WERI-Rb-1 (cell line): Measurements from ENCODE around the gene SNX10.

Experiments
- DNase-seq: peaks from one replicate; pipeline ENCODE4 v3.0.0-alpha.2; 2020
- H3K27ac ChIP-seq: fragments of 250-450 bp; sonication (Bioruptor Pico); 2 replicates; pipeline ENCODE4 v1.5.1; 2020; ENCODE audit warnings: mild to moderate bottlenecking, moderate library complexity
- H3K27me3 ChIP-seq: fragments of 250-450 bp; sonication (Bioruptor Pico); 2 replicates; pipeline ENCODE4 v1.5.1; 2021; ENCODE audit warnings: mild to moderate bottlenecking, low read depth, moderate library complexity; ENCODE audit not compliant: insufficient read depth, severe bottlenecking
- H3K36me3 ChIP-seq: fragments of 250-450 bp; sonication (Bioruptor Pico); 2 replicates; pipeline ENCODE4 v1.5.1; 2020; ENCODE audit warnings: mild to moderate bottlenecking, moderate library complexity
- H3K4me3 ChIP-seq: 2 replicates; pipeline ENCODE4 v1.5.1; 2011; ENCODE audit warnings: low read depth, mild to moderate bottlenecking, control low read depth, low read length
- H3K9me3 ChIP-seq: fragments of 250-450 bp; sonication (Bioruptor Pico); 2 replicates; pipeline ENCODE4 v1.5.1; 2021; ENCODE audit warnings: mild to moderate bottlenecking, moderate library complexity; ENCODE audit not compliant: severe bottlenecking
- TF ChIP-seq, protein P1 (sequence below): IDR thresholded peaks from 2 replicates; pipeline ENCODE4 v1.5.1; 2011; ENCODE audit warnings: low read depth, mild to moderate bottlenecking, control low read depth, inconsistent platforms, low read length

Gene SNX10

GRCh38 chr7:26385240-26385639, 93.6 kb downstream of the SNX10 start:
- TF ChIP-seq, protein P1, sequence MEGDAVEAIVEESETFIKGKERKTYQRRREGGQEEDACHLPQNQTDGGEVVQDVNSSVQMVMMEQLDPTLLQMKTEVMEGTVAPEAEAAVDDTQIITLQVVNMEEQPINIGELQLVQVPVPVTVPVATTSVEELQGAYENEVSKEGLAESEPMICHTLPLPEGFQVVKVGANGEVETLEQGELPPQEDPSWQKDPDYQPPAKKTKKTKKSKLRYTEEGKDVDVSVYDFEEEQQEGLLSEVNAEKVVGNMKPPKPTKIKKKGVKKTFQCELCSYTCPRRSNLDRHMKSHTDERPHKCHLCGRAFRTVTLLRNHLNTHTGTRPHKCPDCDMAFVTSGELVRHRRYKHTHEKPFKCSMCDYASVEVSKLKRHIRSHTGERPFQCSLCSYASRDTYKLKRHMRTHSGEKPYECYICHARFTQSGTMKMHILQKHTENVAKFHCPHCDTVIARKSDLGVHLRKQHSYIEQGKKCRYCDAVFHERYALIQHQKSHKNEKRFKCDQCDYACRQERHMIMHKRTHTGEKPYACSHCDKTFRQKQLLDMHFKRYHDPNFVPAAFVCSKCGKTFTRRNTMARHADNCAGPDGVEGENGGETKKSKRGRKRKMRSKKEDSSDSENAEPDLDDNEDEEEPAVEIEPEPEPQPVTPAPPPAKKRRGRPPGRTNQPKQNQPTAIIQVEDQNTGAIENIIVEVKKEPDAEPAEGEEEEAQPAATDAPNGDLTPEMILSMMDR, result no peak
- H3K27ac ChIP-seq, result no peak overlapping the region
- H3K4me3 ChIP-seq, result no peak overlapping the region
- no peaks in the 10 kb centered on the region for H3K36me3 ChIP-seq
- no peaks in the 10 kb centered on the region for H3K9me3 ChIP-seq
- DNase-seq, result no peak
- no peaks in the 10 kb centered on the region for H3K27me3 ChIP-seq

GRCh38 chr7:26387731-26388130, 96.1 kb downstream of the SNX10 start:
- Histone ChIP-seq H3K27me3 (no peaks in the 10 kb centered on the region), H3K4me3 (no peak overlapping the region), H3K27ac (no peak overlapping the region), H3K9me3 (no peaks in the 10 kb centered on the region), H3K36me3 (no peaks in the 10 kb centered on the region)
- DNase-seq, result no peak
- TF ChIP-seq, protein P1, result no peak

GRCh38 chr7:26388256-26388655, 96.6 kb downstream of the SNX10 start:
- TF ChIP-seq, protein P1, result no peak
- no peak overlapping the region for H3K4me3 ChIP-seq
- DNase-seq, result no peak
- no peaks in the 10 kb centered on the region for H3K9me3 ChIP-seq
- H3K36me3 ChIP-seq, result no peaks in the 10 kb centered on the region
- H3K27ac ChIP-seq, result no peak overlapping the region
- H3K27me3 ChIP-seq, result no peaks in the 10 kb centered on the region

DNA sequence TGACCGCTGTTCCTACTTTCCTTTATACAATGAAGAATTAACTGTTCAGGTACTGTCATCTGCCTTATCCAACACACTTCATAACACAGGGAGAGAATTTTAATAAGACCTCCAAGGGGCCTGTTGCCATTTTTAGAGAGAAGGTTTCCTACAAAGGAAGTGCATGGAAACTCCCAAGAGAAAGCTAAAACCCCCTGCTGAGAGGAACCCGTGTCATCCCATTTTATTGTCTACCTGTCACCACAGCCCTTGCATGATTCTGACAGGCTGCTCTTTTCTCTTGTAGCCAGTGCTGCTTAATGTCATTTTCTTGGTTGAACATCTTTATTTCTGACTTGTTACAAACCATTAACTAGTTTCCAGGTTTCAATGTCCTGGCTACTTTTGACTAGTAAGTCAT, 98.4 kb downstream of the SNX10 start:
- H3K4me3 ChIP-seq, result no peak overlapping the region
- TF ChIP-seq, protein P1, result no peak
- DNase-seq, result no peak
- no peaks in the 10 kb centered on the region for H3K36me3 ChIP-seq
- no peaks in the 10 kb centered on the region for H3K27me3 ChIP-seq
- H3K9me3 ChIP-seq, result no peaks in the 10 kb centered on the region
- H3K27ac ChIP-seq, result no peak overlapping the region

- no peaks in the 10 kb centered on the region for H3K9me3 ChIP-seq
- TF ChIP-seq, protein P1, result no peak
- H3K4me3 ChIP-seq, result no peak overlapping the region
- no peaks in the 10 kb centered on the region for H3K36me3 ChIP-seq
- no peaks in the 10 kb centered on the region for H3K27me3 ChIP-seq
- H3K27ac ChIP-seq, result no peak overlapping the region
- no peak for DNase-seq
These were observed 102.2 kb downstream of the SNX10 start for GRCh38 chr7:26393818-26394217.

- peak overlapping the region; percentile 98 for H3K27ac ChIP-seq
- H3K9me3 ChIP-seq, result no peaks in the 10 kb centered on the region
- no peaks in the 10 kb centered on the region for H3K27me3 ChIP-seq
- TF ChIP-seq, protein P1, result no peak
- peak overlapping the region; percentile 64 for H3K4me3 ChIP-seq
- H3K36me3 ChIP-seq, result no peaks in the 10 kb centered on the region
- DNase-seq, result peak; percentile 95
These were observed 105.7 kb downstream of the SNX10 start for GRCh38 chr7:26397332-26397731.
